ENCODE data around the gene TP53I13. TPM values are rescaled to one million over a fixed set of nuclear protein-coding genes. Genes with fewer than 3 reads are reported as not detected.
A peak's percentile ranks its signal among the peaks of the same experiment; 100 is the strongest.

TP53I13 gene
- total RNA-seq, 1 experiment from 2014 or later, result 28.1 TPM

DNA sequence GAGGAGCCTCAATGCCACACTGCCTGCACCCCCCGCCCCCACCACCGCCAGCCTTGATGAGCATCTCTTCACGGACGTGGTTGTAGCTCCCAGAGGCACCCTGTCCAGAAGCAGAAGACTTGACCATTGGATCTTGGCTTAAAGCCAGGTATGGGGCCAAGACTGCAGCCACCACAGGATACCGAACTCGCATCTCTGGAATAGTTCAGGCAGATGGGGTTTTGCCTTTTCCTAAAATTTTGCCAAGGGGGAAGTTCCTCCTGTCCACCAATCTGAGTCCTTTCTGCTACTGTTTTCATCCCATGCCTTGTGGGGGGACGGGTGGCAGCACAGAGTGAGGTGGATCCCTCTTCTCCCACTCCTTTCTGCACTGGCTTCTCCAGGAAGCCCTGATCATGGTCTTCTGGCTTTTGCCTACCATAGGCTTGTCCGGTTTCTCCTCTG is 53.3 kb downstream of the TP53I13 start:
- H2AFZ ChIP-seq (ENCODE audit: low read length), result no peak overlapping the region
- no peaks in the 10 kb centered on the region for H4K20me1 ChIP-seq (ENCODE audit: control insufficient read depth, insufficient read depth, insufficient read length)
- H3K4me1 ChIP-seq (ENCODE audit: insufficient read depth, low read length), result peaks cover 5% of the 10 kb centered on the region; the same call in 1 of the 2 replicates
- peaks cover 11% of the 10 kb centered on the region for H3K23me2 ChIP-seq (ENCODE audit: insufficient read length, low read depth, low read length, poor library complexity, severe bottlenecking)
- H4K5ac ChIP-seq (ENCODE audit: insufficient read length, low read depth, low read length), result no peak overlapping the region
- no peak overlapping the region for H3K14ac ChIP-seq (ENCODE audit: insufficient read depth, low read length)
- no peaks in the 10 kb centered on the region for H3K36me3 Mint-ChIP-seq (ENCODE audit: insufficient read depth in 1 of 3, low read depth in 3 of 3)
- H3K27me3 Mint-ChIP-seq (ENCODE audit: low read depth), result peaks cover 66% of the 10 kb centered on the region
- H3K56ac ChIP-seq (ENCODE audit: insufficient read length, low read depth, low read length), result no peak overlapping the region
- peaks cover 2% of the 10 kb centered on the region; the same call in 1 of the 2 replicates for H3K27me3 ChIP-seq (ENCODE audit: insufficient read depth, low read length)
- H3K4me3 Mint-ChIP-seq, result peak overlapping the region; percentile 74 to 84
- H3K4ac ChIP-seq (ENCODE audit: low read depth, low read length), result no peak overlapping the region
- no peaks in the 10 kb centered on the region for H3K9me3 ChIP-seq (ENCODE audit: control insufficient read depth, low read depth, low read length)
- H2BK20ac ChIP-seq (ENCODE audit: low read depth, low read length, poor library complexity, severe bottlenecking), result no peak overlapping the region
- no peak for DNase-seq
- no peak overlapping the region for H2BK120ac ChIP-seq (ENCODE audit: low read depth, low read length, poor library complexity, severe bottlenecking)
- H3K9me3 Mint-ChIP-seq, result no peaks in the 10 kb centered on the region
- peaks cover 41 to 63% of the 10 kb centered on the region in 2 experiments for H3K4me1 Mint-ChIP-seq
- no CpG with 5 or more reads among the region's 8 CpGs for WGBS (ENCODE audit: extremely low coverage, insufficient read length, low lambda C conversion rate)
- no peaks in the 10 kb centered on the region for H3K79me2 ChIP-seq (ENCODE audit: insufficient read depth, low read length)
- no peak overlapping the region for H2BK15ac ChIP-seq (ENCODE audit: low read depth, low read length)
- H3K27ac ChIP-seq (ENCODE audit: insufficient read length, low read depth, low read length), result no peak overlapping the region
- no peak overlapping the region for H3K18ac ChIP-seq (ENCODE audit: insufficient read length, low read depth, low read length)
- no peak overlapping the region for H2BK5ac ChIP-seq (ENCODE audit: insufficient read length, low read length)
- no peaks in the 10 kb centered on the region for H3K79me1 ChIP-seq (ENCODE audit: insufficient read depth, low read depth, low read length, poor library complexity, severe bottlenecking)
- H2AK5ac ChIP-seq (ENCODE audit: insufficient read length, low read length), result no peak overlapping the region
- no peak overlapping the region for H4K8ac ChIP-seq (replicated peaks; ENCODE audit: insufficient read length, low read depth, low read length)
- H3K4me2 ChIP-seq (ENCODE audit: insufficient read depth, insufficient read length, low read length), result no peak overlapping the region
- no peak overlapping the region for H3K23ac ChIP-seq (ENCODE audit: insufficient read length, low read depth, low read length)
- peak overlapping the region in 1 of 3 experiments; percentile 75; a peak in 1 of 7 replicates for H3K27ac Mint-ChIP-seq
- no peak overlapping the region for H3K9ac ChIP-seq (ENCODE audit: extremely low read depth, insufficient read length, low read length)
- no peak overlapping the region for H2BK12ac ChIP-seq (ENCODE audit: insufficient read length, low read depth, low read length)
- TF ChIP-seq, protein P1, sequence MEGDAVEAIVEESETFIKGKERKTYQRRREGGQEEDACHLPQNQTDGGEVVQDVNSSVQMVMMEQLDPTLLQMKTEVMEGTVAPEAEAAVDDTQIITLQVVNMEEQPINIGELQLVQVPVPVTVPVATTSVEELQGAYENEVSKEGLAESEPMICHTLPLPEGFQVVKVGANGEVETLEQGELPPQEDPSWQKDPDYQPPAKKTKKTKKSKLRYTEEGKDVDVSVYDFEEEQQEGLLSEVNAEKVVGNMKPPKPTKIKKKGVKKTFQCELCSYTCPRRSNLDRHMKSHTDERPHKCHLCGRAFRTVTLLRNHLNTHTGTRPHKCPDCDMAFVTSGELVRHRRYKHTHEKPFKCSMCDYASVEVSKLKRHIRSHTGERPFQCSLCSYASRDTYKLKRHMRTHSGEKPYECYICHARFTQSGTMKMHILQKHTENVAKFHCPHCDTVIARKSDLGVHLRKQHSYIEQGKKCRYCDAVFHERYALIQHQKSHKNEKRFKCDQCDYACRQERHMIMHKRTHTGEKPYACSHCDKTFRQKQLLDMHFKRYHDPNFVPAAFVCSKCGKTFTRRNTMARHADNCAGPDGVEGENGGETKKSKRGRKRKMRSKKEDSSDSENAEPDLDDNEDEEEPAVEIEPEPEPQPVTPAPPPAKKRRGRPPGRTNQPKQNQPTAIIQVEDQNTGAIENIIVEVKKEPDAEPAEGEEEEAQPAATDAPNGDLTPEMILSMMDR (conservative IDR thresholded peaks at IDR 0.05), result no peak
- H3T11ph ChIP-seq (ENCODE audit: low read length), result no peak overlapping the region
- H4K91ac ChIP-seq (ENCODE audit: insufficient read length, low read depth, low read length), result no peak overlapping the region

Other genes starting within 250 kb of the TP53I13 start
- 85.9 and 93.0 TPM in 2 replicates for gene TAOK1, start 178.3 kb upstream of the TP53I13 start, total RNA-seq (2021)
- 1.7 and 2.5 TPM in 2 replicates for gene ABHD15, start 1.7 kb upstream of the TP53I13 start, total RNA-seq (2021)
- gene GIT1, start 20.9 kb downstream of the TP53I13 start, total RNA-seq (2021), result 47.0 and 47.4 TPM in 2 replicates
- 21.6 and 24.2 TPM in 2 replicates for gene ANKRD13B, start 24.4 kb downstream of the TP53I13 start, total RNA-seq (2021)
- 2.3 and 2.6 TPM in 2 replicates for gene CORO6, start 54.2 kb downstream of the TP53I13 start, total RNA-seq (2021)

Measured in H9 (cell line).